ENCODE data around the gene RPL3. TPM values are rescaled to one million over a fixed set of nuclear protein-coding genes. Genes with fewer than 3 reads are reported as not detected.

Gene RPL3
- total RNA-seq, 4 donors from 2014 or later = 2,537 to 3,396 (median 3,080) TPM

- Histone ChIP-seq H3K27me3 (no peaks in the 10 kb centered on the region), H3K9me3 (no peaks in the 10 kb centered on the region), H3K36me3 (no peaks in the 10 kb centered on the region), H3K27ac (no peak overlapping the region), H3K4me1 (peaks cover 39% of the 10 kb centered on the region), H3K4me3 (no peak overlapping the region)
- TF ChIP-seq CTCF (IDR thresholded peaks at IDR 0.05) (no peak), EP300 (IDR thresholded peaks at IDR 0.05) (no peak), POLR2AphosphoS5 (IDR thresholded peaks at IDR 0.05) (no peak), POLR2A (IDR thresholded peaks at IDR 0.05) (no peak)
- WGBS = 88% methylated on average over 6 of the region's 6 CpGs
- DNase-seq (ENCODE audit: low spot score in 2 of 2) = no peak
Observed at GRCh38 chr22:39281126-39281525, 38.3 kb downstream of the RPL3 start.

GRCh38 chr22:39280250-39280649 is 39.2 kb downstream of the RPL3 start:
- H3K27ac ChIP-seq = no peak overlapping the region
- H3K27me3 ChIP-seq = no peaks in the 10 kb centered on the region
- peaks cover 39% of the 10 kb centered on the region for H3K4me1 ChIP-seq
- no peak overlapping the region for H3K4me3 ChIP-seq
- 95% methylated on average over 4 of the region's 7 CpGs for WGBS
- no peak for TF ChIP-seq CTCF (IDR thresholded peaks at IDR 0.05)
- TF ChIP-seq POLR2AphosphoS5 (IDR thresholded peaks at IDR 0.05) = no peak
- no peak for TF ChIP-seq EP300 (IDR thresholded peaks at IDR 0.05)
- TF ChIP-seq POLR2A (IDR thresholded peaks at IDR 0.05) = no peak
- no peaks in the 10 kb centered on the region for H3K9me3 ChIP-seq
- no peak for DNase-seq (ENCODE audit: low spot score in 2 of 2)
- H3K36me3 ChIP-seq = no peaks in the 10 kb centered on the region

- no peaks in the 10 kb centered on the region for H3K27me3 ChIP-seq
- no peaks in the 10 kb centered on the region for H3K36me3 ChIP-seq
- H3K4me1 ChIP-seq = peaks cover 34% of the 10 kb centered on the region
- H3K9me3 ChIP-seq = no peaks in the 10 kb centered on the region
- no peak overlapping the region for H3K4me3 ChIP-seq
- no peak for DNase-seq (ENCODE audit: low spot score in 2 of 2)
- WGBS = 64% methylated on average over 21 of the region's 23 CpGs
- TF ChIP-seq EP300 (IDR thresholded peaks at IDR 0.05) = no peak
- no peak for TF ChIP-seq POLR2A (IDR thresholded peaks at IDR 0.05)
- no peak for TF ChIP-seq POLR2AphosphoS5 (IDR thresholded peaks at IDR 0.05)
- TF ChIP-seq CTCF (IDR thresholded peaks at IDR 0.05) = no peak
- H3K27ac ChIP-seq = no peak overlapping the region
Observed at GRCh38 chr22:39279170-39279850, 40.1 kb downstream of the RPL3 start.

- 100% methylated on average over 1 of the region's 13 CpGs for WGBS
- no peaks in the 10 kb centered on the region for H3K9me3 ChIP-seq
- no peak overlapping the region for H3K27ac ChIP-seq
- no peak for DNase-seq (ENCODE audit: low spot score in 2 of 2)
- TF ChIP-seq CTCF (IDR thresholded peaks at IDR 0.05) = no peak
- TF ChIP-seq EP300 (IDR thresholded peaks at IDR 0.05) = no peak
- no peak for TF ChIP-seq POLR2A (IDR thresholded peaks at IDR 0.05)
- TF ChIP-seq POLR2AphosphoS5 (IDR thresholded peaks at IDR 0.05) = no peak
- no peak overlapping the region for H3K4me3 ChIP-seq
- no peaks in the 10 kb centered on the region for H3K27me3 ChIP-seq
- no peaks in the 10 kb centered on the region for H3K36me3 ChIP-seq
- peaks cover 21% of the 10 kb centered on the region for H3K4me1 ChIP-seq
Observed at GRCh38 chr22:39278040-39278439, 41.4 kb downstream of the RPL3 start.

- Histone ChIP-seq H3K4me3 (no peak overlapping the region), H3K27me3 (no peaks in the 10 kb centered on the region), H3K27ac (no peak overlapping the region), H3K36me3 (no peaks in the 10 kb centered on the region), H3K4me1 (peaks cover 13% of the 10 kb centered on the region), H3K9me3 (no peaks in the 10 kb centered on the region)
- 74% methylated on average over 6 of the region's 6 CpGs for WGBS
- no peak for TF ChIP-seq POLR2AphosphoS5 (IDR thresholded peaks at IDR 0.05)
- no peak for TF ChIP-seq POLR2A (IDR thresholded peaks at IDR 0.05)
- TF ChIP-seq EP300 (IDR thresholded peaks at IDR 0.05) = no peak
- TF ChIP-seq CTCF (IDR thresholded peaks at IDR 0.05) = no peak
- DNase-seq (ENCODE audit: low spot score in 2 of 2) = no peak
Observed at GRCh38 chr22:39277142-39277607, 42.2 kb downstream of the RPL3 start.
